ENCODE data around the gene INPP4B.

DNA sequence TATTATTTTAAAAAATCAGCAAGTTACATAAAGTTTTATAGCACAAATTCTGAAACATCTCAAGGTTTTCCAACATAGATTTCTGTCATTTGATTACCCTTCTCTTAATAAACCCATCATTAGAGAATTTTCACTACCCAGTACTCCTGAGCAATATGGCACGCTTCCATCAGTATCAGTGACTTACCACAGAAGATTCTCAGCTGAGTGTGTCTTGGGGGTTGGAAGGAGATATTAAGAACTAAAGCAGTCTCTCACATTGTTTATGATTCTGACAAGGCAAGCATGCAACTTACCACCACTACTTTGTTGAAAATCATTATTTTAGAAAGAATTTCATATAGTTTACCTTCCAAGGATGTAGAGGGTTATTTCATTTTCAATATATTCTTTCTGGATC is 67.7 kb downstream of the INPP4B start:
- no peak for TF ChIP-seq EZH2phosphoT487 (IDR thresholded peaks at IDR 0.05; ENCODE audit: insufficient read depth, low read depth)
- no peak for TF ChIP-seq EZH2 (IDR thresholded peaks at IDR 0.05; ENCODE audit: insufficient read depth, poor library complexity, severe bottlenecking)

Measured in GM23248 (cell line).